ENCODE results near the gene CRAT.

DNA sequence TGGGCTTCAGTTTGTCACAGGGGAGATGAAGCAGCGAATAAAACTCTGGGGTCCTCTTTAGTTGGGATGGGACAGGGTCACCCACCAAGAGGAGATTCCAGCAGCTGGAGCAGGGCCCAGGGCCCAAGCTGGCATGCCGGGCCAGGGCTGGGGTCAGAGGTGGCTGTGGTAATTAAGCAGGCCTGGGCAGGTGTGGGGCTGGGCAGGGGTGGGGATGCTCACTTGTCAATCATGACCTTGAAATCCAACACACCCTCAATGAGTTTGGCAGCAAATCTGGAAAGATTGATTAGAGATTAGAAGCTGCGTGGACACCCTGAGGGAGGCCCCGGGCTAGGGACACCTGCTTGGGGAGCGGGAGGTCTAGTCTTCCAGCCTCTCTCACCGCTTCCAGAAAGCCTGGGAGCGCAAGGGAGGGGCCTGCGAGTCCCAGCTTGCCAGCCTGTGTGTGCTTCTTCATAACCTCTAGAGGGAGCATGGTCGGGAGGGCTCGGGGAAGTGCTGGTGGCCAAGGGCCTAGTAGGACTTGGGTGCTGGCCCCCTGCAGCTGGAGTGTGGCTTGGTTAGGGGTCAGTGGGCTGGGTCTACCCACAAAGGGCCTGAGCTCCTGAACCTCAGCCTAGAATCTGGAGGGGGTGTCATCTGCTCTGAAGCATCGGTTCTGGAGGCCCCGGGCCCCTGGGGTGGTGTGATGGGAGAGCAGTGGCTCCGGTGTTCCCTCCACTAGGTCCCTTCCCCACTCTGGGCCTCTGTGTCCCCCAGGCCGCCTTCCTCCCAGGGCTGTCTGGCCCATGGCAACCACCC is 7.6 kb downstream of the CRAT start:
- TF ChIP-seq, protein P1, sequence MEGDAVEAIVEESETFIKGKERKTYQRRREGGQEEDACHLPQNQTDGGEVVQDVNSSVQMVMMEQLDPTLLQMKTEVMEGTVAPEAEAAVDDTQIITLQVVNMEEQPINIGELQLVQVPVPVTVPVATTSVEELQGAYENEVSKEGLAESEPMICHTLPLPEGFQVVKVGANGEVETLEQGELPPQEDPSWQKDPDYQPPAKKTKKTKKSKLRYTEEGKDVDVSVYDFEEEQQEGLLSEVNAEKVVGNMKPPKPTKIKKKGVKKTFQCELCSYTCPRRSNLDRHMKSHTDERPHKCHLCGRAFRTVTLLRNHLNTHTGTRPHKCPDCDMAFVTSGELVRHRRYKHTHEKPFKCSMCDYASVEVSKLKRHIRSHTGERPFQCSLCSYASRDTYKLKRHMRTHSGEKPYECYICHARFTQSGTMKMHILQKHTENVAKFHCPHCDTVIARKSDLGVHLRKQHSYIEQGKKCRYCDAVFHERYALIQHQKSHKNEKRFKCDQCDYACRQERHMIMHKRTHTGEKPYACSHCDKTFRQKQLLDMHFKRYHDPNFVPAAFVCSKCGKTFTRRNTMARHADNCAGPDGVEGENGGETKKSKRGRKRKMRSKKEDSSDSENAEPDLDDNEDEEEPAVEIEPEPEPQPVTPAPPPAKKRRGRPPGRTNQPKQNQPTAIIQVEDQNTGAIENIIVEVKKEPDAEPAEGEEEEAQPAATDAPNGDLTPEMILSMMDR (IDR thresholded peaks at IDR 0.05; ENCODE audit: poor library complexity), result peak; percentile 47
- TF ChIP-seq EZH2phosphoT487 (IDR thresholded peaks at IDR 0.05; ENCODE audit: low read depth, severe bottlenecking, unreplicated experiment), result no peak
- TF ChIP-seq EZH2 (IDR thresholded peaks at IDR 0.05; ENCODE audit: borderline replicate concordance), result no peak

All from hepatocyte (in vitro differentiated cells).